Kidney (tissue), 14 donors: ENCODE results near the gene SGK2. TPM values are rescaled to one million over a fixed set of nuclear protein-coding genes. Genes with fewer than 3 reads are reported as not detected.
A peak's percentile ranks its signal among the peaks of the same experiment; 100 is the strongest.
"Not testable (repeated sequence)": the region's sequence is repeated elsewhere in the genome, so short reads cannot be mapped to it uniquely, and the experiment has no call there.

Experiments used
- DNase-seq, 5 donors: peaks; one replicate each; pipeline ENCODE4 v3.0.0-alpha.2; 2013 to 2020
- FAIRE-seq: peaks from 2 replicates; lab custom pipeline; 2012; peaks lifted over from hg19 to GRCh38; lab: Jason Lieb, UNC
- H3K27ac ChIP-seq, 2 donors: one replicate each; pipeline ENCODE4 v1.7.0; 2013; ENCODE audit warnings: low read depth in 2 of 2, low read length in 2 of 2, inconsistent platforms in 1 of 2
- H3K27me3 ChIP-seq: one replicate; pipeline ENCODE4 v1.7.1; 2013; ENCODE audit warnings: low read length, inconsistent platforms; ENCODE audit not compliant: control insufficient read depth, insufficient read depth
- H3K36me3 ChIP-seq, 3 donors: one replicate each; pipeline versions ENCODE4 v1.7.0 to v1.7.1; 2013; ENCODE audit warnings: low read length in 3 of 3, control low read depth in 1 of 3, inconsistent platforms in 1 of 3; ENCODE audit not compliant: insufficient read depth in 3 of 3, control insufficient read depth in 2 of 3
- H3K4me1 ChIP-seq, 3 donors: one replicate each; pipeline versions ENCODE4 v1.7.0 to v1.7.1; 2013; ENCODE audit warnings: low read length in 3 of 3, inconsistent platforms in 1 of 3, low read depth in 1 of 3; ENCODE audit not compliant: control insufficient read depth in 2 of 3, insufficient read depth in 2 of 3
- H3K4me3 ChIP-seq, 3 donors: one replicate each; pipeline versions ENCODE4 v1.7.0 to v1.8.1; 2013; ENCODE audit warnings: low read length in 3 of 3, control low read depth in 1 of 3, inconsistent platforms in 1 of 3
- H3K9ac ChIP-seq, 3 donors: one replicate each; pipeline versions ENCODE4 v1.7.0 to v1.7.1; 2013; ENCODE audit warnings: low read length in 3 of 3, control low read depth in 1 of 3, inconsistent platforms in 1 of 3
- H3K9me3 ChIP-seq, 3 donors: one replicate each; pipeline versions ENCODE4 v1.7.0 to v1.7.1; 2013; ENCODE audit warnings: low read length in 3 of 3, control low read depth in 1 of 3, inconsistent platforms in 1 of 3; ENCODE audit not compliant: control insufficient read depth in 2 of 3, insufficient read depth in 1 of 3
- intact Hi-C: fragments of 100-400 bp; cut with DNase I; formaldehyde crosslinking; loops from one replicate; pipeline ENCODE4 v1.11.1; 2022
- polyA plus RNA-seq: library from polyadenylated mRNA; stranded (reverse); fragments of 350-450 nt; fragmentation: Illumina TruSeq; extraction: RNeasy Lipid Tissue Mini Kit (QIAGEN cat#74804); gene quantifications from one replicate; pipeline ENCODE4 v1.2.3, GENCODE V29; 2014; ENCODE audit warnings: low read depth, low replicate concordance; ENCODE audit not compliant: insufficient read depth
- total RNA-seq: library from RNA; stranded (reverse); fragmentation: NEBNext Ultra II Directional; extraction: Animal tissue kit (Norgen Biotek cat#: 25700); gene quantifications from one replicate; pipeline ENCODE4 v1.2.1, GENCODE V29; 2021
- TF ChIP-seq, protein P1 (sequence below): IDR thresholded peaks from 3 replicates; pipeline ENCODE4 v1.5.1; 2012; ENCODE audit warnings: mild to moderate bottlenecking, moderate library complexity, borderline replicate concordance; ENCODE audit not compliant: insufficient read depth; ENCODE audit errors: extremely low read depth
- donor health status: control.
- donor health status: control.
- donor health status: control.
- donor health status: control.
- donor health status: control.
- donor health status: DM: yes; HTN: yes; CAD: no.
- donor health status: Normal renal cell carcinoma (clear cell type).

Gene SGK2
- total and polyA plus RNA-seq, 2 donors from 2014 or later: 42.9 to 95.1 TPM

DNA sequence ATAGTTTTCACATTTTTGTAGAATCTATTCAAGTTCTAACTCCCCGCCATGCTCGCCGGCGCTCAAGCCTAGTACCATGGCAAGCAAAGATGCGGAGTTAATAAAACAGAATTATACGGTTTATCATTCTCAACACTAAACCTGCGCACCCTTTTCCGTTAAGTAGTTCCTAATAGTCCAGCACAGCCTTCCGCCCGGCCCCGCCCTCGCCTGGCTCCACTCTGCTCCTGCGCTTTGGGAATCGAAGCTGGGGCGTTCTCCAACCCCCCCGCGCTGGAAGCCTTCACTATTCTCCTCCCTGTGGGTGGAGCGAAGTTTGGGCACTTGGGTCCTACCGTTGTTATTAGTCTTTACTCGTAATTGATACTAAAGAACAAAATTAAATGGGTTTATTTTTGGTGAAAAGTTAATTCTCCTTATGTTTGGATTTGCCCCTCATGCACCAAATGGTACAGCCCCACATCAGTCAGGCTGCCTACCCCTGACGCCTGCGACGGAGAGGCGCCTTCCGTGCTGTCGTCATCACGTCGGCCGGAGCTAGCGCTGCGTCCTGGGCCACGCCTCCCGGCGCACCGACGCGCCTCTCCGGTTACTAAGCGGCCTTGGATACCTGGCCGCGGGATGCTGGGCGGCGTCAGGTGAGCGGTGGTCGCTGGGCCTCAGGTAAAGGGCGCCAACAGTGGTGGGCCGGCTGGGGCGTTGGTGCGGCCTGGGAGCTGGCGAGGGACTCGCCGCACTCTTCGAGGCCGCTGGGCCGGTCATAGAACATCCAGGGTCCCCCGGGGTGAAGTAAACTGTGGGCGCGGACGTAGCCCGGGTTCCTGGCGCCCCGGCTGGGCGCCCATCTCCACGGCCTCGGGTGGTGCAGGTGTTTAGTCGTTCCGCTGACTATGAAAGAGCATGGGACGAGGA is 31.8 kb downstream of the SGK2 start, which contains the start of gene IFT52:
TSS of gene IFT52 (plus strand) at position 546 of the 912 bp plus-strand sequence. CDS start 3,762 bp downstream, outside the sequence.
- no peaks in the 10 kb centered on the region for H3K27me3 ChIP-seq
- DNase-seq: peak; percentile 93 to 98 (median 97)
- H3K9me3 ChIP-seq: no peaks in the 10 kb centered on the region
- peak within 1 kb of the TSS; percentile 85 to 91 (median 91) for H3K4me3 ChIP-seq
- TF ChIP-seq, protein P1, sequence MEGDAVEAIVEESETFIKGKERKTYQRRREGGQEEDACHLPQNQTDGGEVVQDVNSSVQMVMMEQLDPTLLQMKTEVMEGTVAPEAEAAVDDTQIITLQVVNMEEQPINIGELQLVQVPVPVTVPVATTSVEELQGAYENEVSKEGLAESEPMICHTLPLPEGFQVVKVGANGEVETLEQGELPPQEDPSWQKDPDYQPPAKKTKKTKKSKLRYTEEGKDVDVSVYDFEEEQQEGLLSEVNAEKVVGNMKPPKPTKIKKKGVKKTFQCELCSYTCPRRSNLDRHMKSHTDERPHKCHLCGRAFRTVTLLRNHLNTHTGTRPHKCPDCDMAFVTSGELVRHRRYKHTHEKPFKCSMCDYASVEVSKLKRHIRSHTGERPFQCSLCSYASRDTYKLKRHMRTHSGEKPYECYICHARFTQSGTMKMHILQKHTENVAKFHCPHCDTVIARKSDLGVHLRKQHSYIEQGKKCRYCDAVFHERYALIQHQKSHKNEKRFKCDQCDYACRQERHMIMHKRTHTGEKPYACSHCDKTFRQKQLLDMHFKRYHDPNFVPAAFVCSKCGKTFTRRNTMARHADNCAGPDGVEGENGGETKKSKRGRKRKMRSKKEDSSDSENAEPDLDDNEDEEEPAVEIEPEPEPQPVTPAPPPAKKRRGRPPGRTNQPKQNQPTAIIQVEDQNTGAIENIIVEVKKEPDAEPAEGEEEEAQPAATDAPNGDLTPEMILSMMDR: no peak
- peak within 1 kb of the TSS; percentile 83 to 91 for H3K27ac ChIP-seq
- H3K9ac ChIP-seq: peak within 1 kb of the TSS; percentile 64 to 83 (median 76)
- peaks cover 0 to 8% (median 0%) of the 10 kb centered on the region in 3 donors for H3K4me1 ChIP-seq
- no peak for FAIRE-seq
- intact Hi-C loops: no loop called here
- peaks cover 0 to under 1% (median 0%) of the 10 kb centered on the region in 3 donors for H3K36me3 ChIP-seq

DNA sequence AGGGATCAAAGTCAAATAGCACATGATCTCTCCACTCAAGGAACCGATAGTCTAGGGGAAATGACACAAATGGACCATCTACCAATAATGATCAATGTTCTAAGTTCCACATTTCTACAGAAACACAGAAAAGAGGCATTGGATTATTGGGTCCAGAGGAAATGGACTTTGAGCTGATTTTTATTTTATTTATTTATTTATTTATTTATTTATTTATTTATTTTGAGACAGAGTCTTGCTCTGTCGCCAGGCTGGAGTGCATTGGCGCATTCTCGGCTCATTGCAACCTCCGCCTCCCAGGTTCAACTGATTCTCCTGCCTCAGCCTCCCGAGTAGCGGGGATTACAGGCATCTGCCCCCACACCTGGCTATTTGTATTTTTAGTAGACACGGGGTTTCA is 43.1 kb downstream of the SGK2 start:
- DNase-seq, H3K27me3 ChIP-seq, H3K27ac ChIP-seq, H3K9ac ChIP-seq, H3K4me3 ChIP-seq, H3K4me1 ChIP-seq, FAIRE-seq, H3K9me3 ChIP-seq, intact Hi-C loops: not testable (repeated sequence)
- peaks cover 9 to 19% (median 15%) of the 10 kb centered on the region in 3 donors for H3K36me3 ChIP-seq

DNA sequence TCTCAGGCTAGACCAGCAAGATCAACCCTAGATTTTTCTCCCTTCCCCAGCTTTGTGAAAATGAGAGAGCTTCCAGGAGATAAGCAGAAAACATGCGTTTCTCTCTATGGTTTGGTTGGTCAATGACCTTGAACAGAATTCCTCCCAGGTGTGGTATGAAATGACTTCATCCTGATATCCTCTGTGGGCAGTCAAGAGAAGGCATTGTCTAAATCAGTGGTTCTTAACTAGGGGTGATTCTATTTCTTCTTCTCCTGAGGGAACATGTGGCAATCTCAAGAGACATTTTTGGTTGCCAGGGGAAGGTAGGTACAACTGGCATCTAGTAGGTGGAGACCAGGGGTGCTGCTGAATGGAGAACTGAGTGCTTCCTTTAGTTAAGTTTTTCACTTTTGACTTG is 44.3 kb downstream of the SGK2 start:
- DNase-seq (no peak), FAIRE-seq (no peak)
- H3K27me3 ChIP-seq: no peaks in the 10 kb centered on the region
- intact Hi-C loops: no loop called here
- H3K36me3 ChIP-seq: peaks cover 7 to 19% (median 15%) of the 10 kb centered on the region in 3 donors
- H3K27ac ChIP-seq: no peak overlapping the region
- TF ChIP-seq, protein P1: no peak
- H3K9me3 ChIP-seq: no peaks in the 10 kb centered on the region
- no peaks in the 10 kb centered on the region for H3K4me1 ChIP-seq
- no peak overlapping the region for H3K4me3 ChIP-seq
- no peak overlapping the region for H3K9ac ChIP-seq

DNA sequence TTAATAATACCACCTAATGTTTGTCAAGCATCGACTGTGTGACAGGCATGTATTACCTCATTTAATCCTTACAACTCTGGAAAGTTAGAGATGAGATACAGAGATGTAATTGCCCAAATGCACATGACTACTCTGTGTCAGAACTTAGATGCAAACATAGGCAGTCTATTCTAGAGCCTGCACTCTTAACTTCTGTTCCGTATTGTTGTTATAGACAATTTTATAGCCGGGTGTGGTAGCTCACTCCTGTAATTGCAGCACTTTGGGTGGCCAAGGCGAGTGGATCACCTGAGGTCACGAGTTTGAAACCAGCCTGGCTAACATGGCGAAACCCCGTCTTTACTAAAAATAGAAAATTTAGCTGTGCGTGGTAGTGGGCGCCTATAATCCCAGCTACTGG is 46.9 kb downstream of the SGK2 start:
- H3K27me3 ChIP-seq: no peaks in the 10 kb centered on the region
- H3K9me3 ChIP-seq: no peaks in the 10 kb centered on the region
- intact Hi-C loops: no loop called here
- H3K9ac ChIP-seq: no peak overlapping the region
- H3K27ac ChIP-seq: no peak overlapping the region
- TF ChIP-seq, protein P1: no peak
- FAIRE-seq (no peak), DNase-seq (no peak)
- H3K4me1 ChIP-seq: no peaks in the 10 kb centered on the region
- H3K4me3 ChIP-seq: no peak overlapping the region
- peaks cover 2 to 12% (median 12%) of the 10 kb centered on the region in 3 donors for H3K36me3 ChIP-seq

DNA sequence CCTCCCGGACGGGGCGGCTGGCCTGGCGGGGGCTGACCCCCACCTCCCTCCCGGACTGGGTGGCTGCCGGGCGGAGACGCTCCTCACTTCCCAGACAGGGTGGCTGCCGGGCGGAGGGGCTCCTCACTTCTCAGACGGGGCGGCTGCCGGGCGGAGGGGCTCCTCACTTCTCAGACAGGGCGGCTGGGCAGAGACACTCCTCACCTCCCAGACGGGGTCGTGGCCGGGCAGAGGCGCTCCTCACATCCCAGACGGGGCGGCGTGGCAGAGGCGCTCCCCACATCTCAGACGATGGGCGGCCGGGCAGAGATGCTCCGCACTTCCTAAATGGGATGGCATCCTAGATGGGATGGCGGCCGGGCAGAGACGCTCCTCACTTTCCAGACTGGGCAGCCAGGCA is 48.5 kb downstream of the SGK2 start:
- peaks cover 2 to 12% (median 10%) of the 10 kb centered on the region in 3 donors for H3K36me3 ChIP-seq
- not testable (repeated sequence) for DNase-seq

More for the DNA sequence above, 48.5 kb downstream of the SGK2 start:
- H3K4me1 ChIP-seq, H3K9me3 ChIP-seq, H3K27ac ChIP-seq, H3K4me3 ChIP-seq, H3K27me3 ChIP-seq, H3K9ac ChIP-seq, FAIRE-seq, intact Hi-C loops: not testable (repeated sequence)
